NOMO-1 treated with dmso at 0.1 percent for 144 hours (cell line): ENCODE results near the gene RMC1.
"Not testable (repeated sequence)": the region's sequence is repeated elsewhere in the genome, so short reads cannot be mapped to it uniquely, and the experiment has no call there.

Experiments used
- DNase-seq: peaks from one replicate; lab custom pipeline; 2025; ENCODE audit not compliant: unreplicated experiment; lab: John Stamatoyannopoulos, UW

The RMC1 gene

DNA sequence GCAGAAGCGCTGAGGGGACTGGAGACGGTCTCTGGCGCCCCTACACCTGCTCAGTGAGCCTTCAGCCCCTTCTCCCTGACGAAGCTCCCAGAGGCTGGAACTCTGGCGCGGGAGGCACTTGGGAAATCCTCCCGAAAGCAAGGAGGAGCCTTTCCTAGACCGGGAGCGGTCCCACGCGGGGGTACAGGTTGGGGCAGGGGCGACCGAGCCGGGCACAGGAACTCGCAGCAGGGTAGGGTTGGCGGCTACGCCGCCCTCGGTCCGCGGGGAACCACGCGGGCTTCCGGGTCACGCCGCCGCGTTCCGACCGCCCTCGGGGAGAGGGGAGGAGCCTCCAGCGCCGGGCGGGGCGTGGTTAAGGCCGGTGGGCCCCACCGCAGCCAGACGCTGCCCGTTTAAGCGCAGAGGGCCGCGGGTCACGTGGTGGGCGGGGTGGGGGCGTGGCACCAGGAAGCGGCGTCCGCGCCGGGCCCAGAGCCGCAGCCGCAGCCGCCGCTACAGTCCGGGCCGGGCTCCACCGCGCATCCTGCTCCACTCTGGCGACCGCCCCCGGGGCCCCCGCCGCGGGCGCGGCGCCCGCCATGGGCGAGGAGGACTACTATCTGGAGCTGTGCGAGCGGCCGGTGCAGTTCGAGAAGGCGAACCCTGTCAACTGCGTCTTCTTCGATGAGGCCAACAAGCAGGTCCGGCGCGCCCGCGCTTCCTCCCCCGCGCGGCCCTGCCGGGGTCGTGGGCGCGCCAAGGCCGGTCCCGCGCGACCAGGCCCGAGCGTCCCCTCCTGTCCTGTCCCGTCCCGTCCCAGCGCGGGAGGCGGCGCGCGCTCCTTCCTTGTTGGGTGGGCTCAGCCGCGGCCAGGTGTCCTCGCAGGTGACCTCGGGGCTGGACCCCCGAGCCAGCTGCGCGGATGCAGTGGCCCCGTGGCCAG is at the start of gene RMC1:
RMC1 (plus strand) TSS at position 474 of the 925 bp plus-strand sequence; CDS start at position 582, 108 bp downstream.
- DNase-seq, result peak; percentile 82

DNA sequence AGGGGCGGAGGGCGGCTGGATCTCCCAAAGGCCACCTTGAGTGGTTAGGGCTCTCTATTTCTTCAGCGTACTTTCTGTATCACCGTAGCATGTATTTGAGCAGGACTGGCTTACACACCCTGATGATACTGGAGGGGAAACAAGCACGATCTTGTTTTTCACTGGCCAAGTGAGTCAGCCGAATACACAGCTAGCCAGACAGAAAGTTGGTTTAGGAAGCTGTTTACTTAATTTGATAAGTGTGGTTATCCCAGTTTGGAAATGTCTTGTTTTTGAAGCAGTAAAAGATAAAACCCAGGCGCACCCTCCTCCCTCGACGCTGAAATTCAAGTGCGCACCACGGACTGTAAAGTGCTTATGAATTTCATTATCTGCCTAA is 49.6 kb upstream of the RMC1 start:
- no peak for DNase-seq

- DNase-seq, result no peak
Observed at GRCh38 chr18:23456835-23457234, 46.5 kb upstream of the RMC1 start.

DNA sequence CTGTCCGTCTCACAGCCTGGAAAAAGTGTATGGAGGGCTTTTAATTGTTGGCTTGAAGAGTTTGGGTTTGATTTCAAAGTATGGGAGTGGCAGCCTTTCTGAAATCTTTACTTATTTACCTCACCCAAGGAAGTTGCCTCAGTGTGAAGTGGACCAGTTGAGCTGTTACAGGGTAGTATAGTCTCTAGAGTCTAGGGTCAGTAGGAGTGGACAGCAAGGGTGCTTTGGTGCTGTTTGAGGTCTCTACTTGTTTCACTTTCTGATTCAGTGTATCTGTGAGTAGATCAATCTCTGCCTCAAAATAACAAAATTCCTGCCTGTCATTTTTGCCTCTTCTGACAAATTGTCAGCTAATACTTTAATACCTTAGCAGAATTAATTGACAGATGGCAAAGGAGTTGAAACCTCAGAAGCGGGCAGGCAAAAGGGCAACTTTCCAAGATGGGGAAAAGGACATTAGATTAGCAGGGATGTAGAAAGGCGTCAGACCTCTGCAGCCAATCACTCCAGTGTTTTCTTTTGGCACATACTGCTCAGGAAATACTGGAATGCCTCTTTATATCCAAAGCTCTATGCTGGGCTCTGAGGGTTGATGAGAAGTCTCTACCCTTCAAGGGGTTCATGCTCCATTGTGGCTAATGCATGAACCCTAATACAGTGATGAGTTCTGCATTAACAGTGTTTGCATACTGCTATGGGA is 44.3 kb upstream of the RMC1 start:
- no peak for DNase-seq

GRCh38 chr18:23459530-23459921 is 43.8 kb upstream of the RMC1 start:
- no peak for DNase-seq

DNA sequence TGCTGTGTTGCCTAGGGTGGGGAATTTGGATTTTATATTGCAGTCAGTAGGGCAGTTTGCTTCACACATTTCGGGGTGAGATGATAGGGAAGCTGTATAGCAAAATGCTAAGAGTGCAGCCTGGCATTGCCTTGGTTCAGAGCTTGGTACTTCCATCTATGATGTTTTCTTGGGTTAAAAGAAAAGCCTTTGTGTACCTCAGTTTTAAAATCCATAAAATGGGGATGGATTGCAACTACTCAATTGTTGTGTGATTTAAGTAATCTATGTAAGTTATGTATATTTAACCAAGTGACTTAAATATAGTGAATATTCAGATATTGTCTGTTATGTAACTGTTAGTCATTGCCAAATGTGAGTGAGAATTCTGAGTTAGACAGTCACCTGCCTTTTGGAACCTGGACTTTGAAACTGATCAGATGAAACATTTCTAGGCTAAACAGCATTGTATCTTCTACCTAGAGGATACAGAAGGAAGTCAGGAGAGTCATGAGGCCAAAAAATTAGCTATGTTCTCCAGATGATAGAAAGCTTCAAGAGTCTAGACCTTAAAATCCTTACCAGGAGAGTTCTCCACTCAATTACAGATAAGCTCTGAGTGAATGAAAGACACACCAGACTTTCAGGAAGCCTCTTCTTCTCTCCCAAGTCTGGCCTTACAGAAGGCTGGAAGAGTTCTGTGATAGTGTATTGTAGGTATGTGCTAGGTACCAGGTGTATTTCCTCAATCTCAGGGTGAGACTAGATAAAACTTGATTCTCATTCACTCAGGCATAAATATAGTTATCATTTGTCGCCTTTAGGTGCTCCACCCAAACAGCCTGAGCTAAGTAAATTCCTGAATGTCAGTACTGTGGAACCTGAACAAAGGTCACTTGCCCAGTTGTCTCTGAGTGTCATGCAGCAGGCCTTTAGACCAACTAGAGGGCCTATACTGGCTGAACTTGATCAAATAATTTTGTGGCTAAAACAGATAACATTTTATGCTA is 42.7 kb upstream of the RMC1 start:
- DNase-seq, result no peak

DNA sequence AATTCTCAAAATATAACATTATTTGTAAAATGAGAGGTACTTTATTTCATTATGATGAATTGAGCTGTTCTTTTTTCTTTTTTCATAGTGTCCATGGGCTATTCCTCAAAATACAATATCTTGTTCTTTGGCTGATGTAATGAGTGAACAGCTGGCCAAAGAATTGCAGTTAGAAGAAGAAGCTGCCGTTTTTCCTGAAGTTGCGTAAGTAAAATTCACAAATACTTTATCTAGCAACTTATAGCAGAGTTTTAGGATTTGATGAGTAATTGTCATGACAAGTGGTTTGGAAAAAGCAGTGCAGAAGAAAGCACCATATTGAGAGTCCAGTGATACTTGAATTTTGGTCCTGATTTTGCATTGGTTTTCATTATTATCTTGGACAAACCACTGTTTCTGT is 40.4 kb upstream of the RMC1 start:
- no peak for DNase-seq

DNA sequence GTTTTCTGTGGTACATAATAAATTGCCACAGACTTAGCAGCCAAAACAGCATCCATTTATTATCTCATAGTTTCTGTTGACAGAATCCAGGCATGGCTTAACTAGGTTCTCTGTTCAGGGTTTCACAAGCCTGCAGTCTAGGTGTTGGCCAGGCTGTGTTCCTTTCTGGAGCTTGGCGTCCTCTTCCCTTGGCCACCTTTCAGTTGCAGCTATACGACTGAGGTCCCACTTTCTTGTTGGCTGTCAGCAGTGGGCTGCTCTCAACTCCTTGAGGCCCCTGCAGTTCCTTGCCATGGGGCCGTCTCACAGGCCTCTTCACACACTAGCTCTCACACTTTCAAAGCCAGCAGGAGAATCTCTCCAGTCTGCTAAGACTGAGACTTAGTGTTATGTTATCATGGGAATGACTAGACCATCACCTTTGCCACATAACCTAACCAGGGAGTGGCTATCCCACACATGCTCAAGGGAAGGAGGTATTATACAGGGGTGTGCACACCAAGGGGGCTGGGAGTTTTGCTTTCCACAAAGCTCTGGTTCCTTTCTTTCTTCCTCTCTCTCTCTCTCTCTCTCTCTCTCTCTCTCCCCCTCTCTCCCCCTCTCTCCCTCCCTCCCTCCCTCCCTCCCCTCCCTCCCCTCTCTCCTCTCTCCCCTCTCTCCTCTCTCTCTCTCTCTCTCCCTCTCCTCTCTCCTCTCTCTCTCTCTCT is 34.4 kb upstream of the RMC1 start:
- DNase-seq, result no peak

DNA sequence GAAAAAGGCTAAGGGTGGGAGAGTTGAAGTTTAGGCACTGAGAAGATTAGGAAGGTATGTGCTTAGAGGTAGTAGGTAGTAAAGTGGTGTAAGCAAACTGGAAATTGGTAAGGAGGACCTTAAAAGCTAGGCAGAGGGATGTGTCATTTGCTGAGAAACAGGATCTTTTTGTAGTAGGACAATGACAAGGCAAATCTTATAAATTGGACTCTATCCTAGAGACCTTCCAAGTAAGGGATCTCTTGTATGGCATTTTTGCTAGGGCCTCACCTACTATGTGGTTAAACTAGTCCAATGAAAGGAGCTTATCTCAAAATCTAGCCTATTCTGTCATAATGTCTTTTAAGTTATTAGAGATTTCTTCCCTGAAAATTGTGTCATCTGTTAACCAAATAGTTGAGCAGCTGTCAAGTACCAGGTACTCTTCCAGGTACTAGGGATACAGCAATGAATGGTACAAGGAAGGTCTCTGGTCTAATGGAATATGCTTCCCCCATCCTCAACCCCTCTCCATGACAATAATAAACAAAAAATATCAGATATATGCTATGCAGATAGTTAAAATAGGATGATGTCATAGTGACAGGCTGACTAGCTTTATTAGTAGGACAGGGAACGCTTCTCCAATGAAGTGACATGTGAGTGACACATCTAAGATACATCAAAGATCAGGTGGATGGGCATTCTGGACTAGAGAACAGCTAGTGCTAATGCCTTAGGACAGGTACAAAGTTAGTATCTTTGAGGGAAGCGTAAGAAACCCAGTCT is 32.5 kb upstream of the RMC1 start:
- no peak for DNase-seq

DNA sequence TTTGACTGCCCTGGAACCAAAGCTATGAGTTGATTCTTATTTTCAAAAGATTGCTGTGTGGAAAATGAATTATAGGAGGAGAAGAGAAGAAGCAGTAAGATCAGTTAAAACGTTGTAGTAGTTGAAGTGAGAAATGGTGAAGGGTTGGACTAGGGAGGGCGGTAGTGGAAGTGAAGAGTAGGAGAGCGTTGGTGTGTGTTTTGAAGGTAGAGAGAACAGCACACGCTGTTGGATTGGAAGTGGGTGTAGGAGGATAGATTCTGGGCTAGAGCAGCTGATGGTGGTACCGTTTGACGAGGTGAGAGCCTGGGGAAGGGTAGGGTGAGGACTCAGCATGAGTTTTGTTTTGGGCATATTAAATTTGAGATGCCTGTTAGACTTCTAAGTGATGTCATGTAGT is 31.8 kb upstream of the RMC1 start:
- DNase-seq, result no peak

GRCh38 chr18:23479829-23480505 is 23.3 kb upstream of the RMC1 start:
- peak; percentile 69 for DNase-seq

- no peak for DNase-seq
Observed at GRCh38 chr18:23484561-23485182, 18.6 kb upstream of the RMC1 start.

GRCh38 chr18:23485386-23485785 is 17.9 kb upstream of the RMC1 start:
- DNase-seq, result no peak

GRCh38 chr18:23487738-23488570 is 15.4 kb upstream of the RMC1 start:
- no peak for DNase-seq

GRCh38 chr18:23489586-23489985 is 13.7 kb upstream of the RMC1 start:
- not testable (repeated sequence) for DNase-seq

GRCh38 chr18:23493654-23494053 is 9.7 kb upstream of the RMC1 start:
- DNase-seq, result no peak

GRCh38 chr18:23494992-23495391 is 8.3 kb upstream of the RMC1 start:
- no peak for DNase-seq
